Activated naive CD4-positive, alpha-beta T cell treated with anti-CD3 and anti-CD28 coated beads for 36 hours (primary cell): Measurements from ENCODE around the gene PYGM. TPM values are rescaled to one million over a fixed set of nuclear protein-coding genes. Genes with fewer than 3 reads are reported as not detected.
A peak's percentile ranks its signal among the peaks of the same experiment; 100 is the strongest.

Source experiments
- CTCF ChIA-PET: fragments of 350-600 bp; sonication (Branson Sonifier 250); formaldehyde crosslinking; loops from one replicate; lab custom pipeline; 2021; ENCODE audit warnings: antibody characterized with exemption; lab: Charles Lee
- DNase-seq: peaks from one replicate; pipeline ENCODE4 v3.0.0-alpha.2; 2020
- H3K27ac Mint-ChIP-seq: one replicate; pipeline ENCODE4 v1.8.0; 2021; ENCODE audit warnings: mild to moderate bottlenecking, mixed read lengths
- H3K27me3 Mint-ChIP-seq: one replicate; pipeline ENCODE4 v1.8.0; 2021; ENCODE audit warnings: low read depth, mixed read lengths
- H3K36me3 Mint-ChIP-seq: one replicate; pipeline ENCODE4 v1.8.0; 2021; ENCODE audit warnings: low read depth, mixed read lengths
- H3K4me1 Mint-ChIP-seq: one replicate; pipeline ENCODE4 v1.8.0; 2021; ENCODE audit warnings: low read depth, mixed read lengths
- H3K4me3 Mint-ChIP-seq: one replicate; pipeline ENCODE4 v1.8.0; 2021; ENCODE audit warnings: mild to moderate bottlenecking, moderate library complexity, mixed read lengths
- H3K9me3 Mint-ChIP-seq: one replicate; pipeline ENCODE4 v1.8.0; 2021; ENCODE audit warnings: mixed read lengths
- intact Hi-C: fragments of 100-400 bp; cut with micrococcal nuclease; formaldehyde crosslinking; loops from one replicate; pipeline ENCODE4 v1.15.1; 2023
- total RNA-seq, 2 experiments: library from RNA; stranded (reverse); gene quantifications; one replicate each; pipeline ENCODE4 v1.2.3, GENCODE V29; 2021

The PYGM gene
- total RNA-seq, 2 experiments from 2014 or later: 0.64 to 0.89 TPM

DNA sequence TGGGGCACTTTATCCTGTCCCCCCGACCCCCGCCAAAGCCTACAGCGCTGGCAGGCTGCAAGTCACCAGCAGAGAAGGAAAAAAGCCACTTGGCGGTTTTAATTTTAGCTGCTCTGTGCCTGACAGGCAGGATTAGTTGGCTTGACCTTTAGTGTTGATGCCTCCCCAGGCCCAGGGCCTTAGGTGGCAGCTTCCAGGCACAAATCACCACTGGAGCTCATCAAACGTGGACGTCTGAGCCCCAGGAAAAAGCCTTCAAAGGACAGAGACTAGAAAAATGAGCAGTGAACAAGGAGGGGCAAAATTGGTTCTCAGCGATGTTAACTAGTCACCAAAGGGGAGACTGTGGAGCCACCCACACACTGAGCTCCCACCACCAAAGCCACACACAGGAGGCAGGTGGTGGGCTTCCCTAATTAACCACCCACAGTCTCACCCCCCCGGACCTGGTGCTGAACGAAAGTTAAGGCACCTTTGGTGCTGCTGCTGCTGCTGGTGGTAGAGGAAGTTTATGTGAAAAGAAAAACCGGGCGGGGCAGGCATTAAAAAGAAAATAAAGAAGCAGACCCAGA, 4.4 kb upstream of the PYGM start:
- CTCF ChIA-PET: interaction anchor here (1.1 to 2.6 kb wide), 5 partner anchors 8 to 23 kb away, joined by 3 to 7 read pairs (median 5); no protein-coding TSS in a partner anchor
- Mint-ChIP-seq H3K9me3 (no peaks in the 10 kb centered on the region), H3K27me3 (no peaks in the 10 kb centered on the region), H3K4me3 (no peak overlapping the region), H3K36me3 (peaks cover 58% of the 10 kb centered on the region), H3K27ac (peak overlapping the region; percentile 83), H3K4me1 (peaks cover 88% of the 10 kb centered on the region)
- intact Hi-C loops: loop anchor here (1.0 to 2.0 kb wide), 3 partner anchors 8 to 21 kb away; partner anchors contain the start of gene SF1
- DNase-seq: peak; percentile 52

GRCh38 chr11:64763526-64764039, 3.8 kb upstream of the PYGM start:
- intact Hi-C loops: loop anchor here (1.0 to 2.0 kb wide), 3 partner anchors 9 to 20 kb away; partner anchors contain the start of gene SF1
- H3K4me3 Mint-ChIP-seq: no peak overlapping the region
- H3K36me3 Mint-ChIP-seq: peaks cover 55% of the 10 kb centered on the region
- H3K4me1 Mint-ChIP-seq: peaks cover 82% of the 10 kb centered on the region
- DNase-seq: no peak
- no peaks in the 10 kb centered on the region for H3K27me3 Mint-ChIP-seq
- peak overlapping the region; percentile 83 for H3K27ac Mint-ChIP-seq
- CTCF ChIA-PET: interaction anchor here (0.9 to 2.2 kb wide), 6 partner anchors 9 to 23 kb away, joined by 3 to 7 read pairs (median 5); partner anchors contain the start of gene RASGRP2
- H3K9me3 Mint-ChIP-seq: no peaks in the 10 kb centered on the region

DNA sequence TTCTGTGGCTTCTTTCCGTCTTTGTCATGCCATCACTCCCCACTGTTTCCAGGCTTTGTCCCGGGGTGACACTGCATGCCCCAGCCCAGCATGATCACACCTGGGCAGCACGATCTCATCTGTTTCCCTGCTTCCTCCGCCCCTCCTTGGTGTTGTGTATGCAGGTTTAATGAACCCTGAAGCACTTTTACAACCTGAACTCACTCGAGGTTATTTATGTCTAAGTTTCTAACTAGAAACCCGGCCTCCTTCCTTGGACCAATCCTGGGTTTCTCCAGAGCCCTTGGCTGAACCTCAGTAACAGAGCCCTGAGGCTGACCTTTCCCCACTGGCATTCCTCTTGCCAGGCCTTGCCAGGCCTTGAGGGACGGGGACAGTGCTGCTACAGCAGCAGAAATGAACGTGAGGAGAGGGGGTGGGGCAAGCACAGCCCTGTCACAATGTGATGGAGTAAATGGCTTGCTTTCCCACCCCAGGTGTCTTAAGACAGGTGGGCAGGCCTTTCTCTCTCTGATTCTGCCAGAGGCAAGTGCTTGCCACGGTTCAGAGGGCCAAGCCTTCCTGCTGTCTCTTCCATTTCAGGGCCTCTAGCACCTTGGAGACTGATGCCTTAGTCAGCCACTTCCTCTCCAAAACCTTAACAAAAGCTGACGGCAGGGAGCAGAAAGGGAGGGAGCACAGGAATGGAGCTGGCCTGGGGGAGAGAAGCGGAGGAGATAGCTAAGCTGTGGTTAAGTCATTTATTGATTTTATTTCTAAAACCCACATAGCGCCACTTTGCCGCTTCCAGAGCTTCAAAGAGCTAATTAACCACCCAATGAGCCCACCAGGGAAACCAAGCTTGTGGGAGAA, 3.1 kb upstream of the PYGM start:
- intact Hi-C loops: no loop called here
- Mint-ChIP-seq H3K36me3 (peaks cover 50% of the 10 kb centered on the region), H3K4me1 (peaks cover 75% of the 10 kb centered on the region), H3K27me3 (no peaks in the 10 kb centered on the region), H3K9me3 (no peaks in the 10 kb centered on the region), H3K27ac (peak overlapping the region; percentile 83), H3K4me3 (no peak overlapping the region)
- CTCF ChIA-PET: interaction anchor here (0.9 to 2.2 kb wide), 6 partner anchors 9 to 74 kb away, joined by 3 to 13 read pairs (median 6); partner anchors contain the start of gene RASGRP2
- peak; percentile 60 for DNase-seq

DNA sequence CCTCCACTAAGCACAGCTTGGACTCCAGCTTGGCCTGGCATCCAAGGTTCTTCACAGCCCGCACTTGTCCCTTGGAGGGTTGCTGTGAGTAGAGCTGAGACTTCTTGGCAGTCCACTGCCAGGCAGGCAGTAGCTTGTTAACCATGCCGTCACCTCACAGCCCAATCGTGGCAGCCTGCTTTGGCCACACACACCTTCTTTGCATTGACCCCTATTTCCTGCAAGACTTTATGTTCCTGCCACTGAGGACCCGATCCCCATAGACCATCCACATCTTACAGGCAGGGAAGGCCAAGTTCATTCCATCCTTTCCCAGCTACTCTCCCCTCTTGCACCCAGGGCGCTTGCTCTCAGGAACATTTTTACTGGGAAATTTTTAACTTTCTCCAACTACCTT, 2.5 kb upstream of the PYGM start:
- no peak overlapping the region for H3K4me3 Mint-ChIP-seq
- peak overlapping the region; percentile 83 for H3K27ac Mint-ChIP-seq
- peaks cover 69% of the 10 kb centered on the region for H3K4me1 Mint-ChIP-seq
- no peak for DNase-seq
- no peaks in the 10 kb centered on the region for H3K9me3 Mint-ChIP-seq
- peaks cover 43% of the 10 kb centered on the region for H3K36me3 Mint-ChIP-seq
- no peaks in the 10 kb centered on the region for H3K27me3 Mint-ChIP-seq
- intact Hi-C loops: no loop called here
- CTCF ChIA-PET: interaction anchor here (1.8 to 2.2 kb wide), 3 partner anchors 10 to 73 kb away, joined by 6 to 13 read pairs (median 7); no protein-coding TSS in a partner anchor

GRCh38 chr11:64760759-64761420, 1.1 kb upstream of the PYGM start:
- Mint-ChIP-seq H3K4me3 (no peak overlapping the region), H3K27me3 (no peaks in the 10 kb centered on the region), H3K9me3 (no peaks in the 10 kb centered on the region), H3K27ac (peak overlapping the region; percentile 85), H3K4me1 (peaks cover 58% of the 10 kb centered on the region), H3K36me3 (peaks cover 34% of the 10 kb centered on the region)
- CTCF ChIA-PET: interaction anchor here (0.6 to 2.2 kb wide), 5 partner anchors 8 to 72 kb away, joined by 5 to 13 read pairs (median 9); partner anchors contain the start of gene RASGRP2
- no peak for DNase-seq
- intact Hi-C loops: no loop called here

- DNase-seq: no peak
- Mint-ChIP-seq H3K36me3 (peaks cover 19% of the 10 kb centered on the region), H3K27me3 (no peaks in the 10 kb centered on the region), H3K9me3 (no peaks in the 10 kb centered on the region), H3K27ac (no peak overlapping the region), H3K4me3 (no peak overlapping the region), H3K4me1 (peaks cover 42% of the 10 kb centered on the region)
- CTCF ChIA-PET: interaction anchor here (0.6 to 1.5 kb wide), 3 partner anchors 10 to 70 kb away, joined by 3 to 6 read pairs (median 6); no protein-coding TSS in a partner anchor
- intact Hi-C loops: no loop called here
Observed at GRCh38 chr11:64759131-64759721, 548 bp downstream of the PYGM start.

DNA sequence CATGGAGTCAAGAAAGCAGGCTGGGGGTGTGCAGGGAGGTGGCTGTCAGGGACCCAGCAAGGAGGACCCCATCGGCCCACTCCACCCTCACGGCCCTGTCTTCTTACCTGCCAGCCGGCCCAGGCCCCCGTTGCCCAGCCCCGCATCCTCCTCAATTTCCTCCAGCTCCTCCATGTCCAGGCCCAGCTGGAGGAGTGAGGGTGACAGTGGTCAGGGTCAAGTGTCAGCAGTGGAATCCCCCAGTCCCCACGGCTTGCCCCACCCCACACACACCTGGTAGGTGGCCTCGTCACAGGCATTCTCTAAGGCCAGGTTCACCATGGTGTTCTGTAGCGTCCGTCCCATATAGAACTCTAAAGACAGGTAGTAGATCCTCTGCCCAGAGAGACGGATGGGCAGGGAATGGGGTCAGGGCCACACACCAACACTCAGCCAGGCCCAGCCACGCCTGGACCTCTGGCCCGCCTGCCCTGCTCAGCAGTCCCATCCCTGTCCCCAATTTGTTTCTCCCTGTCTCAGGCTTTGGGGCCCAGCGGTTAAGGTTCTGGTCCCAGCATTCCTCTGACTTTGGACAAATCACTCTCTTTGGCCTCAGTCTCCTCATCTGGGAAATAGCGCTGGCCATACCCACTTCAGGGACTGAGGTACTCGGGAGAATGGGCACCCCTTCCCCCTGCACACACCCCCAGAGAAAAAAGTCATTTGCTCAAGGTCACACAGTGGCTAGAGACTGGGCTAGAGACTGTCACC, 1.3 kb downstream of the PYGM start:
- CTCF ChIA-PET: no interaction called here
- intact Hi-C loops: no loop called here
- H3K4me1 Mint-ChIP-seq: peaks cover 35% of the 10 kb centered on the region
- H3K27ac Mint-ChIP-seq: no peak overlapping the region
- H3K36me3 Mint-ChIP-seq: peaks cover 12% of the 10 kb centered on the region
- H3K27me3 Mint-ChIP-seq: no peaks in the 10 kb centered on the region
- H3K4me3 Mint-ChIP-seq: no peak overlapping the region
- DNase-seq: no peak
- no peaks in the 10 kb centered on the region for H3K9me3 Mint-ChIP-seq

- Mint-ChIP-seq H3K36me3 (peaks cover 6% of the 10 kb centered on the region), H3K9me3 (no peaks in the 10 kb centered on the region), H3K4me1 (peaks cover 29% of the 10 kb centered on the region), H3K27me3 (no peaks in the 10 kb centered on the region), H3K27ac (no peak overlapping the region), H3K4me3 (no peak overlapping the region)
- DNase-seq: no peak
- CTCF ChIA-PET: interaction anchor here (1.4 kb wide), 1 partner anchor 15 kb away, joined by 4 read pairs; no protein-coding TSS in a partner anchor
- intact Hi-C loops: no loop called here
Observed at GRCh38 chr11:64757549-64758329, 2.0 kb downstream of the PYGM start.

GRCh38 chr11:64755681-64756361, 4.0 kb downstream of the PYGM start:
- Mint-ChIP-seq H3K27me3 (no peaks in the 10 kb centered on the region), H3K9me3 (no peaks in the 10 kb centered on the region), H3K36me3 (peaks cover 4% of the 10 kb centered on the region), H3K4me1 (peaks cover 22% of the 10 kb centered on the region), H3K27ac (no peak overlapping the region), H3K4me3 (no peak overlapping the region)
- intact Hi-C loops: no loop called here
- DNase-seq: no peak
- CTCF ChIA-PET: interaction anchor here (0.5 kb wide), 1 partner anchor 17 kb away, joined by 4 read pairs; no protein-coding TSS in a partner anchor
